HCT116 (cell line): ENCODE data around the gene RXFP1.
A peak's percentile ranks its signal among the peaks of the same experiment; 100 is the strongest.

Experiments used
- CEBPB ChIP-seq: IDR thresholded peaks from 2 replicates; pipeline ENCODE4 v1.6.1; 2012; ENCODE audit warnings: low read depth
- CTCF ChIP-seq, 3 experiments: fragments of 200-600 bp in 1 of 3; sonication (generic) in 1 of 3; IDR thresholded peaks in 2 of 3; conservative IDR thresholded peaks in 1 of 3; 2 replicates each; pipeline ENCODE4 v1.5.1; 2012 to 2017; ENCODE audit warnings: low read depth in 2 of 3, low read length in 2 of 3, antibody characterized with exemption in 1 of 3, borderline replicate concordance in 1 of 3, control low read depth in 1 of 3, mild to moderate bottlenecking in 1 of 3, mixed read lengths in 1 of 3, mixed run types in 1 of 3, moderate library complexity in 1 of 3; ENCODE audit not compliant: insufficient read depth in 1 of 3
- EZH2 ChIP-seq: fragments of 200-600 bp; sonication (generic); IDR thresholded peaks from 2 replicates; pipeline ENCODE4 v1.6.1; 2017; ENCODE audit warnings: antibody characterized with exemption, mixed run types
- JUND ChIP-seq: IDR thresholded peaks from 2 replicates; pipeline ENCODE4 v1.6.1; 2012
- MAX ChIP-seq: IDR thresholded peaks from 2 replicates; pipeline ENCODE4 v1.6.1; 2012
- POLR2A ChIP-seq: IDR thresholded peaks from 2 replicates; pipeline ENCODE4 v1.7.0; 2011; ENCODE audit warnings: borderline replicate concordance; ENCODE audit not compliant: insufficient read depth, insufficient read length; ENCODE audit errors: extremely low read depth
- POLR2AphosphoS5 ChIP-seq: IDR thresholded peaks from 2 replicates; pipeline ENCODE4 v1.6.1; 2011; ENCODE audit warnings: mild to moderate bottlenecking, low read depth, low read length, moderate library complexity
- RAD21 ChIP-seq: IDR thresholded peaks from 2 replicates; pipeline ENCODE4 v1.6.1; 2012; ENCODE audit warnings: low read depth, mild to moderate bottlenecking
- REST ChIP-seq: IDR thresholded peaks from 2 replicates; pipeline ENCODE4 v1.6.1; 2012; ENCODE audit warnings: low read depth
- SRF ChIP-seq: IDR thresholded peaks from 2 replicates; pipeline ENCODE4 v1.6.1; 2012; ENCODE audit warnings: low read depth
- ZBTB33 ChIP-seq: IDR thresholded peaks from 2 replicates; pipeline ENCODE4 v1.6.1; 2011; ENCODE audit warnings: mild to moderate bottlenecking, low read length, moderate library complexity; ENCODE audit not compliant: insufficient replicate concordance; ENCODE audit errors: extremely low read depth

GRCh38 chr4:158670975-158671664 is 149.4 kb downstream of the RXFP1 start:
- no peak for TF ChIP-seq POLR2AphosphoS5
- no peak for TF ChIP-seq CTCF (IDR thresholded peaks at IDR 0.05 in 2 of 3, conservative IDR thresholded peaks at IDR 0.05 in 1 of 3; ENCODE audit: borderline replicate concordance in 1 of 3, insufficient read depth in 1 of 3, low read depth in 2 of 3, low read length in 2 of 3)
- TF ChIP-seq EZH2 = no peak
- peak; percentile 76 for TF ChIP-seq MAX
- TF ChIP-seq POLR2A = peak; percentile 19
- TF ChIP-seq RAD21 = no peak
- TF ChIP-seq REST = no peak
- no peak for TF ChIP-seq SRF
- TF ChIP-seq JUND = no peak
- no peak for TF ChIP-seq ZBTB33
- TF ChIP-seq CEBPB = no peak
